Measurements from ENCODE around the gene RAB13. TPM values are rescaled to one million over a fixed set of nuclear protein-coding genes. Genes with fewer than 3 reads are reported as not detected.

Gene RAB13
- total RNA-seq, 1 experiment from 2014 or later, result 122 TPM

DNA sequence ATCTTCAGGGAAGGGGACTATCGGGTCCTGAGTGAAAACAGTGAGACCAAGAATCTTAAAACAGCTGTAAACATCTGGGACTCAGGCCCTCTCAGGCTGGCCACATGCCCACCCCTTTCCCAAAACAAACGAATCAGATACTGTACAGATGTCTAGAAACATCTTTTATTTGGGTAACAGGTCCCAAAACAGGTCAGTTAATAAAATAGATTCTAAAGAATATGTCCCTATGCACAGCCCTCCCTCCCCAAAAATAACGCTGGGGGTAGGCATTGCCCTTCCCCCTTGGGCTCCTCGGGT is 27.2 kb downstream of the RAB13 start:
- H3K56ac ChIP-seq (ENCODE audit: insufficient read length, low read depth, low read length), result no peak overlapping the region

More for the DNA sequence above, 27.2 kb downstream of the RAB13 start:
- no peaks in the 10 kb centered on the region for H3K27me3 ChIP-seq (ENCODE audit: insufficient read depth, low read length)
- DNase-seq, result no peak
- no peak overlapping the region for H2BK12ac ChIP-seq (ENCODE audit: insufficient read length, low read depth, low read length)
- no peaks in the 10 kb centered on the region; a peak in 1 of 5 replicates for H3K9me3 Mint-ChIP-seq
- H3K9ac ChIP-seq (ENCODE audit: extremely low read depth, insufficient read length, low read length), result no peak overlapping the region
- peaks cover 39 to 46% of the 10 kb centered on the region in 2 experiments for H3K4me1 Mint-ChIP-seq
- peaks cover 27 to 42% (median 29%) of the 10 kb centered on the region in 3 experiments for H3K36me3 Mint-ChIP-seq (ENCODE audit: insufficient read depth in 1 of 3, low read depth in 3 of 3)
- H3T11ph ChIP-seq (ENCODE audit: low read length), result no peak overlapping the region
- no peak overlapping the region for H2AFZ ChIP-seq (ENCODE audit: low read length)
- H2BK15ac ChIP-seq (ENCODE audit: low read depth, low read length), result no peak overlapping the region
- no peak overlapping the region for H3K23ac ChIP-seq (ENCODE audit: insufficient read length, low read depth, low read length)
- H4K20me1 ChIP-seq (ENCODE audit: control insufficient read depth, insufficient read depth, insufficient read length), result no peaks in the 10 kb centered on the region
- H3K4me2 ChIP-seq (ENCODE audit: insufficient read depth, insufficient read length, low read length), result peak overlapping the region; percentile 6
- peaks cover 43% of the 10 kb centered on the region for H3K79me2 ChIP-seq (ENCODE audit: insufficient read depth, low read length)
- H3K9me3 ChIP-seq (ENCODE audit: control insufficient read depth, low read depth, low read length), result no peaks in the 10 kb centered on the region
- TF ChIP-seq CTCF (conservative IDR thresholded peaks at IDR 0.05), result no peak
- H3K27ac Mint-ChIP-seq, result peak overlapping the region; percentile 7 to 90 (median 87)
- H3K4me3 Mint-ChIP-seq, result peak overlapping the region; percentile 99 to 100
- no peak overlapping the region for H2BK120ac ChIP-seq (ENCODE audit: low read depth, low read length, poor library complexity, severe bottlenecking)
- H3K27ac ChIP-seq (ENCODE audit: insufficient read length, low read depth, low read length), result no peak overlapping the region
- H3K14ac ChIP-seq (ENCODE audit: insufficient read depth, low read length), result no peak overlapping the region
- no peak overlapping the region for H4K5ac ChIP-seq (ENCODE audit: insufficient read length, low read depth, low read length)
- peaks cover 21% of the 10 kb centered on the region for H3K79me1 ChIP-seq (ENCODE audit: insufficient read depth, low read depth, low read length, poor library complexity, severe bottlenecking)
- no peaks in the 10 kb centered on the region for H3K4me1 ChIP-seq (ENCODE audit: insufficient read depth, low read length)
- no peak overlapping the region for H3K18ac ChIP-seq (ENCODE audit: insufficient read length, low read depth, low read length)
- H2BK5ac ChIP-seq (ENCODE audit: insufficient read length, low read length), result no peak overlapping the region
- no CpG with 5 or more reads among the region's 4 CpGs for WGBS (ENCODE audit: extremely low coverage, insufficient read length, low lambda C conversion rate)
- H2BK20ac ChIP-seq (ENCODE audit: low read depth, low read length, poor library complexity, severe bottlenecking), result no peak overlapping the region
- no peak overlapping the region for H4K8ac ChIP-seq (replicated peaks; ENCODE audit: insufficient read length, low read depth, low read length)
- H2AK5ac ChIP-seq (ENCODE audit: insufficient read length, low read length), result no peak overlapping the region
- H3K27me3 Mint-ChIP-seq (ENCODE audit: low read depth), result no peaks in the 10 kb centered on the region
- H3K4ac ChIP-seq (ENCODE audit: low read depth, low read length), result no peak overlapping the region
- peaks cover 25% of the 10 kb centered on the region for H3K23me2 ChIP-seq (ENCODE audit: insufficient read length, low read depth, low read length, poor library complexity, severe bottlenecking)
- H4K91ac ChIP-seq (ENCODE audit: insufficient read length, low read depth, low read length), result no peak overlapping the region

Measured in H9 (cell line).